DND-41 (cell line): ENCODE results near the gene MYCBP2.
A peak's percentile ranks its signal among the peaks of the same experiment; 100 is the strongest.
"Not testable (repeated sequence)": the region's sequence is repeated elsewhere in the genome, so short reads cannot be mapped to it uniquely, and the experiment has no call there.

ENCODE experiments used
- ATAC-seq: fragments of 200-7000 bp; cut with Tn5 transposase; 3 replicates; pipeline ENCODE4 v1.9.1; 2021; ENCODE audit warnings: low read depth; ENCODE audit not compliant: insufficient read depth
- DNase-seq: peaks from one replicate; pipeline ENCODE4 v3.0.0-alpha.2; 2020
- H2AFZ ChIP-seq: 2 replicates; pipeline ENCODE4 v1.6.0; 2012; ENCODE audit warnings: low read depth, low read length
- H3K27ac ChIP-seq: 2 replicates; pipeline ENCODE4 v1.5.1; 2012; ENCODE audit warnings: low read length, inconsistent platforms
- H3K27me3 ChIP-seq: fragments of 200-600 bp; sonication (generic); 2 replicates; pipeline ENCODE4 v1.6.0; 2012; ENCODE audit warnings: low read length, mild to moderate bottlenecking, inconsistent platforms; ENCODE audit not compliant: insufficient read depth, poor library complexity
- H3K36me3 ChIP-seq: 2 replicates; pipeline ENCODE4 v1.5.1; 2012; ENCODE audit warnings: low read length, inconsistent platforms; ENCODE audit not compliant: insufficient read depth
- H3K4me1 ChIP-seq: 2 replicates; pipeline ENCODE4 v1.5.1; 2012; ENCODE audit warnings: mild to moderate bottlenecking, low read length; ENCODE audit not compliant: insufficient read depth
- H3K4me2 ChIP-seq: 2 replicates; pipeline ENCODE4 v1.6.0; 2012; ENCODE audit warnings: mild to moderate bottlenecking, moderate library complexity, low read length, inconsistent platforms; ENCODE audit not compliant: insufficient read depth
- H3K4me3 ChIP-seq, 2 experiments: fragments of 200-600 bp in 1 of 2; shearing (Covaris generic) in 1 of 2; 2 replicates each; pipeline ENCODE4 v1.5.1; 2012 to 2016; ENCODE audit warnings: inconsistent platforms in 2 of 2, low read length in 2 of 2, mild to moderate bottlenecking in 2 of 2, low read depth in 1 of 2, moderate library complexity in 1 of 2
- H3K79me2 ChIP-seq: 2 replicates; pipeline ENCODE4 v1.6.0; 2012; ENCODE audit warnings: low read length, inconsistent platforms; ENCODE audit not compliant: insufficient read depth
- H3K9ac ChIP-seq: 2 replicates; pipeline ENCODE4 v1.6.0; 2012; ENCODE audit warnings: low read depth, mild to moderate bottlenecking, inconsistent platforms, low read length, moderate library complexity
- H3K9me3 ChIP-seq: 2 replicates; pipeline ENCODE4 v1.5.1; 2012; ENCODE audit warnings: low read length, moderate library complexity, mild to moderate bottlenecking, inconsistent platforms; ENCODE audit not compliant: insufficient read depth, severe bottlenecking
- H4K20me1 ChIP-seq: 2 replicates; pipeline ENCODE4 v1.6.0; 2012; ENCODE audit warnings: low read length; ENCODE audit not compliant: insufficient read depth
- EZH2 ChIP-seq: IDR thresholded peaks from 3 replicates; pipeline ENCODE4 v1.6.1; 2012; ENCODE audit warnings: borderline replicate concordance, low read depth, mild to moderate bottlenecking, moderate library complexity, low read length, inconsistent platforms; ENCODE audit not compliant: severe bottlenecking
- TF ChIP-seq, protein P1 (sequence below): IDR thresholded peaks from 2 replicates; pipeline ENCODE4 v1.5.1; 2012; ENCODE audit warnings: borderline replicate concordance, low read length, moderate library complexity, mild to moderate bottlenecking; ENCODE audit not compliant: poor library complexity, severe bottlenecking; ENCODE audit errors: extremely low read depth

Gene MYCBP2

GRCh38 chr13:77009011-77009410 lies 317.9 kb downstream of the MYCBP2 start:
- no peak for ATAC-seq
- H4K20me1 ChIP-seq = peaks cover 26% of the 10 kb centered on the region; the same call in 1 of the 2 replicates
- H3K27me3 ChIP-seq = no peaks in the 10 kb centered on the region
- no peak overlapping the region for H2AFZ ChIP-seq
- no peaks in the 10 kb centered on the region for H3K4me1 ChIP-seq
- no peak overlapping the region for H3K4me2 ChIP-seq
- H3K9me3 ChIP-seq = no peaks in the 10 kb centered on the region
- H3K4me3 ChIP-seq = no peak overlapping the region
- DNase-seq = no peak
- H3K79me2 ChIP-seq = peaks cover 72% of the 10 kb centered on the region
- H3K9ac ChIP-seq = no peak overlapping the region
- TF ChIP-seq EZH2 = no peak
- TF ChIP-seq, protein P1, sequence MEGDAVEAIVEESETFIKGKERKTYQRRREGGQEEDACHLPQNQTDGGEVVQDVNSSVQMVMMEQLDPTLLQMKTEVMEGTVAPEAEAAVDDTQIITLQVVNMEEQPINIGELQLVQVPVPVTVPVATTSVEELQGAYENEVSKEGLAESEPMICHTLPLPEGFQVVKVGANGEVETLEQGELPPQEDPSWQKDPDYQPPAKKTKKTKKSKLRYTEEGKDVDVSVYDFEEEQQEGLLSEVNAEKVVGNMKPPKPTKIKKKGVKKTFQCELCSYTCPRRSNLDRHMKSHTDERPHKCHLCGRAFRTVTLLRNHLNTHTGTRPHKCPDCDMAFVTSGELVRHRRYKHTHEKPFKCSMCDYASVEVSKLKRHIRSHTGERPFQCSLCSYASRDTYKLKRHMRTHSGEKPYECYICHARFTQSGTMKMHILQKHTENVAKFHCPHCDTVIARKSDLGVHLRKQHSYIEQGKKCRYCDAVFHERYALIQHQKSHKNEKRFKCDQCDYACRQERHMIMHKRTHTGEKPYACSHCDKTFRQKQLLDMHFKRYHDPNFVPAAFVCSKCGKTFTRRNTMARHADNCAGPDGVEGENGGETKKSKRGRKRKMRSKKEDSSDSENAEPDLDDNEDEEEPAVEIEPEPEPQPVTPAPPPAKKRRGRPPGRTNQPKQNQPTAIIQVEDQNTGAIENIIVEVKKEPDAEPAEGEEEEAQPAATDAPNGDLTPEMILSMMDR = no peak
- no peak overlapping the region for H3K27ac ChIP-seq
- peaks cover 90% of the 10 kb centered on the region for H3K36me3 ChIP-seq

- not testable (repeated sequence) for H3K9me3 ChIP-seq, H3K4me3 ChIP-seq, H3K4me2 ChIP-seq, H3K9ac ChIP-seq, ATAC-seq, H3K27ac ChIP-seq, H3K27me3 ChIP-seq, H2AFZ ChIP-seq, DNase-seq, H3K4me1 ChIP-seq
- Histone ChIP-seq H4K20me1 (peaks cover 26% of the 10 kb centered on the region; the same call in 1 of the 2 replicates), H3K36me3 (peaks cover 90% of the 10 kb centered on the region), H3K79me2 (peaks cover 65% of the 10 kb centered on the region)
These were observed 318.6 kb downstream of the MYCBP2 start for GRCh38 chr13:77008337-77008736.

GRCh38 chr13:77002590-77003190 lies 324.2 kb downstream of the MYCBP2 start:
- Histone ChIP-seq H3K27me3 (no peaks in the 10 kb centered on the region), H3K27ac (no peak overlapping the region), H3K9me3 (no peaks in the 10 kb centered on the region), H3K79me2 (peaks cover 23% of the 10 kb centered on the region), H3K4me1 (no peaks in the 10 kb centered on the region), H2AFZ (no peak overlapping the region), H3K4me3 (no peak overlapping the region), H3K9ac (no peak overlapping the region), H3K36me3 (peaks cover 83% of the 10 kb centered on the region), H3K4me2 (no peak overlapping the region), H4K20me1 (peaks cover 11% of the 10 kb centered on the region; the same call in 1 of the 2 replicates)
- TF ChIP-seq EZH2 = no peak
- TF ChIP-seq, protein P1 = peak; percentile 75
- ATAC-seq (peak; percentile 51; the same call in 1 of the 3 replicates), DNase-seq (no peak)

DNA sequence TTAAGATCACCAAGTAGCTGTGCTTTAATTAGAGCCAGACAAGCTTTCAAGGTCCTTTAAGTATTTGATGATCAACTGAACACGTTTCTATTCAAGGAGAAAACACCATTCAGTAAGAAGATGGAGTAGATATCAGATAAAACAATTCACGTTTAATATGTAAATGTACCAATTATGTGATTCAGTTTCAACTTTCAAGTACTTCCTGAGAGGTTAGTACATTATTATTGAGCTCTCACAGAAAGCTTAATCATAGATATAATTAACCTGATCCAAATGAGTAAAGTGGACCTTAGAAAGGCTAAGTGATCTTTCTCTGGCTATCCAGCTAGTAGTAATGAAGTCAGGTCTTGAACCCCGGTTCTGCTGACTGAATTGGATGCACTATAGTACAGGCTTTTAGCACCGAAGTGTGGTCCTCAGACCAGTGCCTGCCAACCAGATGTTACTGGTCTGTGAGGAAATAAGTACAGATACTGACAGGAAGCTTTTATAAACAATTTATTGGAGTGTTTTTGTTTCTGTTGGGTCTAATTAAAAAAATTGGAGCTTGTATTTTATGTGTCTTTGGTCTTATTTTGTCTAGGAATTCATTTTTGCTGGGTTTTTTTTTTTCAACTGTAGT lies 324.8 kb downstream of the MYCBP2 start:
- Histone ChIP-seq H3K27me3 (no peaks in the 10 kb centered on the region), H3K4me1 (no peaks in the 10 kb centered on the region), H4K20me1 (peaks cover 9% of the 10 kb centered on the region; the same call in 1 of the 2 replicates), H3K27ac (no peak overlapping the region), H3K4me2 (no peak overlapping the region), H3K36me3 (peaks cover 80% of the 10 kb centered on the region), H3K79me2 (peaks cover 19% of the 10 kb centered on the region), H2AFZ (no peak overlapping the region), H3K9me3 (no peaks in the 10 kb centered on the region), H3K4me3 (no peak overlapping the region), H3K9ac (no peak overlapping the region)
- ATAC-seq (0 out of 3 replicates have a peak, but pooled peaks have one; percentile 34), DNase-seq (no peak)
- TF ChIP-seq, protein P1 = no peak
- no peak for TF ChIP-seq EZH2
